Right lobe of liver (tissue), 4 donors: Measurements from ENCODE around the gene NMBR.

ENCODE experiments used
- POLR2A ChIP-seq: fragments of 450-650 bp; IDR thresholded peaks from one replicate; pipeline ENCODE4 v1.6.1; 2017; ENCODE audit warnings: antibody characterized with exemption, mild to moderate bottlenecking
- TF ChIP-seq, protein P1 (sequence below), 4 donors: fragments of 200-600 bp in 3 of 4; fragments of 450-650 bp in 1 of 4; IDR thresholded peaks; one replicate each; pipeline versions ENCODE4 v1.5.1 to v1.8.0; 2016 to 2022; ENCODE audit warnings: antibody characterized with exemption in 4 of 4, mild to moderate bottlenecking in 2 of 4
- donor health status: DM: no; HTN: no; CAD: no.
- donor health status: DM: no; HTN: no; CAD: no.
- donor health status: DM: no; HTN: yes; CAD: no.

DNA sequence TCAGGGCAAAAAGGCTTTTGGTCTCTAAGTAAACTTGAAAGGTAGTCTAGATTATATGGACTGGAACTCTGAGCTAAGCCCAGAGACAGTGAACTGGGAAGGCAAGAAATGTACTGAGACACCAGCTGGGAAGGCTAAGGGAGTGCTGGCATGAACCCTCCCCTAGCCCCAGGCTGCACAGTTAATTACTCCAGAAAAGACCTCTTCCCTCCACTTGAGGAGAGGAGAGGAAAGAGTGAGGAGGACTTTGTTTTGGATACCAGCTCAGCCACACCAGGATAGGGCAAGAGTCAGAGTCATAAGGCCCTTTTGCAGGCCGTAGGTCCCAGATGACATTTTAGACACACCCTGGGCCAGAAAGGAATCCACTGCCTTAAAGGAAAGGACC is 98.3 kb downstream of the NMBR start:
- TF ChIP-seq, protein P1, sequence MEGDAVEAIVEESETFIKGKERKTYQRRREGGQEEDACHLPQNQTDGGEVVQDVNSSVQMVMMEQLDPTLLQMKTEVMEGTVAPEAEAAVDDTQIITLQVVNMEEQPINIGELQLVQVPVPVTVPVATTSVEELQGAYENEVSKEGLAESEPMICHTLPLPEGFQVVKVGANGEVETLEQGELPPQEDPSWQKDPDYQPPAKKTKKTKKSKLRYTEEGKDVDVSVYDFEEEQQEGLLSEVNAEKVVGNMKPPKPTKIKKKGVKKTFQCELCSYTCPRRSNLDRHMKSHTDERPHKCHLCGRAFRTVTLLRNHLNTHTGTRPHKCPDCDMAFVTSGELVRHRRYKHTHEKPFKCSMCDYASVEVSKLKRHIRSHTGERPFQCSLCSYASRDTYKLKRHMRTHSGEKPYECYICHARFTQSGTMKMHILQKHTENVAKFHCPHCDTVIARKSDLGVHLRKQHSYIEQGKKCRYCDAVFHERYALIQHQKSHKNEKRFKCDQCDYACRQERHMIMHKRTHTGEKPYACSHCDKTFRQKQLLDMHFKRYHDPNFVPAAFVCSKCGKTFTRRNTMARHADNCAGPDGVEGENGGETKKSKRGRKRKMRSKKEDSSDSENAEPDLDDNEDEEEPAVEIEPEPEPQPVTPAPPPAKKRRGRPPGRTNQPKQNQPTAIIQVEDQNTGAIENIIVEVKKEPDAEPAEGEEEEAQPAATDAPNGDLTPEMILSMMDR (IDR thresholded peaks at IDR 0.05), result no peak
- no peak for TF ChIP-seq POLR2A
